Measurements from ENCODE around the gene FAU. TPM values are rescaled to one million over a fixed set of nuclear protein-coding genes. Genes with fewer than 3 reads are reported as not detected.

The FAU gene
- total RNA-seq, 2 donors from 2014 or later: 681 to 986 TPM

DNA sequence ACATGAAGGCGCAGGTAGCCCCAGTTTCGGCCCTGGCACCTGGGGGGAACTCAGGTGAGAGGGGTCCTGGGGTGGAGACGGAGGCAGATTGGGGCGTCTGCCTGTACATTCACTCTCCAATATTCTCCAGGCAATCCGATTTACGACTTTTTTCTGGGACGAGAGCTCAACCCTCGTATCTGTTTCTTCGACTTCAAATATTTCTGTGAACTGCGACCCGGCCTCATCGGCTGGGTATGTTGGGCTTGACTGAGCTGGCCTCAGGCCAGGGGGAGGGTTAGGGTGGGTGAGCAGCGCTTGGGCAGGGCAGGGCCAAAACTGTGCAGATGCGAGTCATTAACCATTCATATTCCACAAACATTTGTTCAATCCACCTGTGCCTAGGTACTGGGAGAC, 8.6 kb downstream of the FAU start:
- Mint-ChIP-seq H3K36me3 (peaks cover under 1% of the 10 kb centered on the region), H3K27me3 (no peaks in the 10 kb centered on the region), H3K9me3 (no peaks in the 10 kb centered on the region), H3K4me1 (ENCODE audit: low read depth in 2 of 2) (peaks cover 25 to 30% of the 10 kb centered on the region in 2 donors), H3K27ac (peak overlapping the region; percentile 10 to 45), H3K4me3 (peak overlapping the region; percentile 97)
- ATAC-seq (no peak), DNase-seq (ENCODE audit: low spot score) (peak; percentile 22)

DNA sequence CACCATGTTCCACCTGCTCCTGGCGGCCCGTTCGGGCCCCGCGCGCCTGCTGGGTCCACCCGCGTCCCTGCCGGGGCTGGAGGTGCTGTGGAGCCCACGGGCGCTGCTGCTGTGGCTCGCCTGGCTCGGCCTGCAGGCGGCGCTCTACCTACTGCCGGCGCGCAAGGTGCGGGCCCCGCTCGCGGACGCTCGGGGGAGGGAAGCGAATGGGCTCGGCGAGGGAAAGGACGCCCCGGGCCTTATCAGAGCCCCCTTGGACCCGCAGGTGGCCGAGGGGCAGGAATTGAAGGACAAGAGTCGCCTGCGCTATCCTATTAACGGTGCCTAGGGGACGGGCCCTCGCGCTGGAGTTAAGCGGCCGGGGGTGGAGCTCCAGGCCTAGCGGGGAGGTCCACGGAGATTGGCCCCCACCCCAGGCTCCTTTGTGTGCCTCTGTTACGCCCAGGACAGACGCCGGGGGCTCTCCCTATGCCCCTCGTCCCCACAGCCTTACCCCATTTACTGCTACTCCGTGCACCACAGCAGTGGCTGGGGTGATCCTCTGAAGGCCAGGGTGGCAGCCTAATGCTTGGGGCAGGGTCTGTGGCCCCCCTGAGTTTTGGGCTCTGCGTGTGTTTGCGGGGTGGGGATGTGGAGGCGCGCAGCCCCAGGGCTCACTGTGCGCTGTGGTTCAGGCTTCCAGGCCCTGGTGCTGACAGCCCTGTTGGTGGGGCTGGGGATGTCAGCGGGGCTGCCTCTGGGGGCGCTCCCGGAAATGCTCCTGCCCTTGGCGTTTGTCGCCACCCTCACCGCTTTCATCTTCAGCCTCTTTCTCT, 9.2 kb downstream of the FAU start:
- Mint-ChIP-seq H3K27me3 (no peaks in the 10 kb centered on the region), H3K4me3 (peak overlapping the region; percentile 97), H3K27ac (peak overlapping the region; percentile 10 to 45), H3K36me3 (no peaks in the 10 kb centered on the region), H3K9me3 (no peaks in the 10 kb centered on the region), H3K4me1 (ENCODE audit: low read depth in 2 of 2) (peaks cover 21 to 27% of the 10 kb centered on the region in 2 donors)
- ATAC-seq: peak; percentile 61 to 67
- DNase-seq (ENCODE audit: low spot score): peak; percentile 78

DNA sequence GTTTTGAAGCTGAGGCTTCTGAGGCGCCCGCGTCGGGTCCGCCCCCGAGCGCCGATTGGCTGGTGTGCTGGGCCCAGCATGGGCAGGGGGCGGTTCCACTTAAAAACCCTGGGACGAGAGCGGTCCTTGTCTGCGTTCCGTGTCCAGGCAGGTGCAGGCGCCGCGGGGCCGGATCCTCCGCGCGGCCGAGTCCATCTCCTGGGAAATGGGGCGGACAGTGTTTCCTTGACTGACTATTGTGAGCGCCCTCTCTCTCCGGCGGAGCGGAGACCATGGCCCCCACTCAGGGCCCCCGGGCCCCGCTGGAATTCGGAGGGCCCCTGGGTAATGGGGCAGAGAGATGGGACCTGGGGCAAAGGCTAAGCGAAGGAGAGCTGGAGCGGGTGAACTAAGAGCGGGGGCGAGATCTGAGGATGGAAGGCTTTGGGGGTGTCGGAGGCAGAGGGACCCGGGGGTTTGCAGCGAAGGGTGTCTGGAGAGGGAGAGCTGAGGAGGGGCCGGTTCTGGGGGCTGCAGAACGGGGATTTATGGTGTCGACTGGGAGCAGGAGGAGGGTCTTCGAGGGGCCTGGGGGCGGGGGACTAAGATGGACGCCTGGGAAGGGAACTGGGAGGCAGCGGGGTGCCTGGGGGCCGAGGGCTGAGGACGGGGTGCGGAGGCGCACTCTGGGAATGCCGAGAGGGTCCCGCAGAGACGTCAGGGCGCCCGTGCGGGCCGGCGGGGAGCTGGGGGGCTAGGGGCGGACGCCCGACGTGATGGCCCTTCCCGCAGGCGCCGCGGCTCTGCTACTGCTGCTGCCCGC, 10.0 kb downstream of the FAU start, which contains the start of gene TM7SF2:
Gene TM7SF2, plus strand, starts transcription at position 129 of the 802 bp plus-strand sequence. Its CDS starts 144 bp downstream, at position 273.
- no peaks in the 10 kb centered on the region for H3K36me3 Mint-ChIP-seq
- H3K27me3 Mint-ChIP-seq: no peaks in the 10 kb centered on the region
- peak within 1 kb of the TSS; percentile 73 to 91 for H3K27ac Mint-ChIP-seq
- no peaks in the 10 kb centered on the region for H3K9me3 Mint-ChIP-seq
- DNase-seq (ENCODE audit: low spot score) (peak; percentile 95), ATAC-seq (peak; percentile 86 to 92)
- peak within 1 kb of the TSS; percentile 97 for H3K4me3 Mint-ChIP-seq
- H3K4me1 Mint-ChIP-seq (ENCODE audit: low read depth in 2 of 2): peaks cover 20 to 27% of the 10 kb centered on the region in 2 donors

- Mint-ChIP-seq H3K9me3 (no peaks in the 10 kb centered on the region), H3K27ac (peak overlapping the region; percentile 73 to 91), H3K4me1 (ENCODE audit: low read depth in 2 of 2) (peaks cover 20 to 29% of the 10 kb centered on the region in 2 donors), H3K4me3 (peak overlapping the region; percentile 97), H3K36me3 (no peaks in the 10 kb centered on the region), H3K27me3 (no peaks in the 10 kb centered on the region)
- DNase-seq (ENCODE audit: low spot score) (no peak), ATAC-seq (no peak)
Measured at GRCh38 chr11:65111159-65111743, 10.7 kb downstream of the FAU start.

DNA sequence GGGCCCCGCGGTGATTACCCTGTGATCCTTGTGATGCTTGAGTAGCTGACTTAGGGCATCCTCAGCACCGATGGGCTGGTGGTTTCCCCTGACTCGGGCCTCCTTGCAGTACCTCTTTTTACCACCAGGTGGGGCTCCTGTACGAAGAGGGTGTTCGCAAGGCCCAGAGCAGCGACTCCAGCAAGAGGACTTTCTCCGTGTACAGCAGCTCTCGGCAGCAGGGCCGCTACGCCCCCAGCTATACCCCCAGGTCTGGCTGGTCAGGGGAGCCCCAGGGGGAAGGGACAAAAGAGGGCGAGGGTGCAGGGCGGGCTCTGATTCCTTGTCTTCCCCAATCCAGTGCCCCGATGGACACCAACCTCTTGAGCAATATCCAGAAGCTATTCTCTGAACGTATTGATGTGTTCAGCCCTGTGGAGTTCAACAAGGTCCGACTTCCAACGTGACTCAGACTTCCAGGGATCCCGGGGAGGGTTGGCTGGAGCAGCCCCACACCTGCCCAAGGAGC, 11.5 kb downstream of the FAU start:
- ATAC-seq (peak; percentile 59 to 69), DNase-seq (ENCODE audit: low spot score) (peak; percentile 89)
- H3K27me3 Mint-ChIP-seq: no peaks in the 10 kb centered on the region
- H3K4me3 Mint-ChIP-seq: no peak overlapping the region
- H3K9me3 Mint-ChIP-seq: no peaks in the 10 kb centered on the region
- peaks cover 26 to 35% of the 10 kb centered on the region in 2 donors for H3K4me1 Mint-ChIP-seq (ENCODE audit: low read depth in 2 of 2)
- no peaks in the 10 kb centered on the region for H3K36me3 Mint-ChIP-seq
- H3K27ac Mint-ChIP-seq: no peak overlapping the region

- peaks cover 27 to 41% of the 10 kb centered on the region in 2 donors for H3K4me1 Mint-ChIP-seq (ENCODE audit: low read depth in 2 of 2)
- no peaks in the 10 kb centered on the region for H3K36me3 Mint-ChIP-seq
- ATAC-seq (no peak), DNase-seq (ENCODE audit: low spot score) (peak; percentile 60)
- no peaks in the 10 kb centered on the region for H3K9me3 Mint-ChIP-seq
- H3K27ac Mint-ChIP-seq: no peak overlapping the region
- H3K4me3 Mint-ChIP-seq: no peak overlapping the region
- H3K27me3 Mint-ChIP-seq: no peaks in the 10 kb centered on the region
Measured at GRCh38 chr11:65109231-65110198, 12.4 kb downstream of the FAU start.

- H3K9me3 Mint-ChIP-seq: no peaks in the 10 kb centered on the region
- no peak for ATAC-seq
- H3K27me3 Mint-ChIP-seq: no peaks in the 10 kb centered on the region
- H3K4me3 Mint-ChIP-seq: no peak overlapping the region
- peak; percentile 60 for DNase-seq (ENCODE audit: low spot score)
- no peak overlapping the region for H3K27ac Mint-ChIP-seq
- H3K36me3 Mint-ChIP-seq: no peaks in the 10 kb centered on the region
- peaks cover 26 to 41% of the 10 kb centered on the region in 2 donors for H3K4me1 Mint-ChIP-seq (ENCODE audit: low read depth in 2 of 2)
Measured at GRCh38 chr11:65108469-65109123, 13.3 kb downstream of the FAU start.

DNA sequence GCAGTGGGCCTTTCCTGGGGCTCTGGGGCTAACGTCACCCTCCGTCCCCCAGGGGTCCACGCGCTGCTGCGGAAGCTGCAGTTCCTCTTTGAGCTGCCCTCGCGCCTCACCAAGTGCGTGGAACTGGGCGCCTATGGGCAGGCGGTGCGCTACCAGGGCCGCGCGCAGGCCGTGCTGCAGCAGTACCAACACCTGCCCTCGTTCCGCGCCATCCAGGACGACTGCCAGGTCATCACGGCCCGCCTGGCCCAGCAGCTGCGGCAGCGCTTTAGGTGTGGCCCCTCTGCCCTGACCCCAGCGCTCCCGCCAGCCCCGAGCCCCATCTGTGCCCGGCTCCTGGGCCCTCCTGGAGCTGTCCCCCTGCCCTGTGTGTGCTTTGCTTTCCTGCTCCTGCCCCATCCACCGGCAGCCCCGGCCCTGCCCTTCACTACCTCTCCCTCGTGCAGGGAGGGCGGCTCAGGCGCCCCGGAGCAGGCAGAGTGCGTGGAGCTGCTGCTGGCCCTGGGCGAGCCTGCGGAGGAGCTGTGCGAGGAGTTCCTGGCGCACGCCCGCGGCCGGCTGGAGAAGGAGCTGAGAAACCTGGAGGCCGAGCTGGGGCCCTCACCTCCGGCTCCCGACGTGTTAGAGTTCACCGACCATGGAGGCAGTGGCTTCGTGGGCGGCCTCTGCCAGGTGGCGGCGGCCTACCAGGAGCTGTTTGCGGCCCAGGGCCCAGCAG, 14.0 kb downstream of the FAU start:
- ATAC-seq (no peak), DNase-seq (ENCODE audit: low spot score) (peak; percentile 51)
- H3K9me3 Mint-ChIP-seq: no peaks in the 10 kb centered on the region
- no peak overlapping the region for H3K4me3 Mint-ChIP-seq
- H3K36me3 Mint-ChIP-seq: no peaks in the 10 kb centered on the region
- no peak overlapping the region for H3K27ac Mint-ChIP-seq
- no peaks in the 10 kb centered on the region for H3K27me3 Mint-ChIP-seq
- H3K4me1 Mint-ChIP-seq (ENCODE audit: low read depth in 2 of 2): peaks cover 21 to 36% of the 10 kb centered on the region in 2 donors

GRCh38 chr11:65107078-65107477, 14.9 kb downstream of the FAU start:
- no peak overlapping the region for H3K27ac Mint-ChIP-seq

DNA sequence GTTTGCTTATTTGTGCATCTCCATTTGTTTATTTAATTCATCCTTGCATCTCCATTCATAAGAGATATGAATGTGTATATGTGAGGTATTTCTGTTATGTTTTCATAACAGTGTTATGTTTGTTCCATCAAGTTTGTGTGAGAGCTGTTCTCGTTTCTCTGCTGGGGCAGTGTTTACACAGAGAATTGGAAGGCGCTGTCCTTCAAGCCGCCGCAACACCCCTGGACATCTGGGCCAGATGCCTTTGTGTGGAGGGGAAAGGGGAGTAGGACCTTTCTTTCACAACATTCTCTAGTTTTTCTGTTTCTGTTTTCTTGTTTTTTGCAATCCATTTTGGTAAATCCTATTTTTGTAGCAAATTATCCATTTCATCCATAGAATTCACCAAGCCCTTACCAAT, 17.3 kb downstream of the FAU start:
- Mint-ChIP-seq H3K4me3 (no peak overlapping the region), H3K27me3 (no peaks in the 10 kb centered on the region), H3K9me3 (no peaks in the 10 kb centered on the region), H3K36me3 (no peaks in the 10 kb centered on the region), H3K4me1 (ENCODE audit: low read depth in 2 of 2) (peaks cover 7 to 17% of the 10 kb centered on the region in 2 donors), H3K27ac (peak overlapping the region in 1 of 2 donors; percentile 85)
- ATAC-seq (no peak), DNase-seq (ENCODE audit: low spot score) (peak; percentile 13)

More at GRCh38 chr11:65107078-65107477, 14.9 kb downstream of the FAU start:
- Mint-ChIP-seq H3K36me3 (no peaks in the 10 kb centered on the region), H3K4me3 (no peak overlapping the region), H3K4me1 (ENCODE audit: low read depth in 2 of 2) (peaks cover 20 to 35% of the 10 kb centered on the region in 2 donors), H3K27me3 (no peaks in the 10 kb centered on the region), H3K9me3 (no peaks in the 10 kb centered on the region)
- no peak for ATAC-seq
- peak; percentile 15 for DNase-seq (ENCODE audit: low spot score)

GRCh38 chr11:65103476-65103875, 18.5 kb downstream of the FAU start:
- H3K9me3 Mint-ChIP-seq: no peaks in the 10 kb centered on the region
- no peak overlapping the region for H3K4me3 Mint-ChIP-seq
- H3K4me1 Mint-ChIP-seq (ENCODE audit: low read depth in 2 of 2): peaks cover 14 to 22% of the 10 kb centered on the region in 2 donors
- H3K27me3 Mint-ChIP-seq: no peaks in the 10 kb centered on the region
- DNase-seq (ENCODE audit: low spot score) (peak; percentile 18), ATAC-seq (no peak)
- H3K27ac Mint-ChIP-seq: no peak overlapping the region
- H3K36me3 Mint-ChIP-seq: no peaks in the 10 kb centered on the region

Measured in natural killer cell treated with Interleukin-12 subunit alpha and Interleukin-12 subunit beta and Interleukin-15 and Interleukin-18, amount 100 ng/mL, for 72 hours (primary cell).